Measurements from ENCODE around the gene USP10.

Gene USP10

GRCh38 chr16:84661418-84662060 is 38.3 kb upstream of the USP10 start:
- no peak for DNase-seq
- no peak overlapping the region for H2BK5ac ChIP-seq (ENCODE audit: low read length)
- no peak overlapping the region for H3K18ac ChIP-seq (ENCODE audit: low read length)
- H2AK5ac ChIP-seq (ENCODE audit: low read length) = no peak overlapping the region
- no peak overlapping the region for H2BK15ac ChIP-seq (replicated peaks; ENCODE audit: low read depth)
- no peaks in the 10 kb centered on the region for H3K4me1 ChIP-seq (ENCODE audit: control insufficient read depth, low read depth, low read length)
- no peak overlapping the region for H4K5ac ChIP-seq (ENCODE audit: low read length)
- H3K27ac ChIP-seq (ENCODE audit: low read depth, low read length) = no peak overlapping the region
- no peak overlapping the region for H3K4me3 ChIP-seq (ENCODE audit: low read length)
- H3K23ac ChIP-seq (ENCODE audit: low read length) = no peak overlapping the region
- H2BK120ac ChIP-seq (ENCODE audit: low read depth, low read length) = no peak overlapping the region
- H3K79me1 ChIP-seq (ENCODE audit: low read length) = no peaks in the 10 kb centered on the region
- H3K4me2 ChIP-seq (ENCODE audit: low read length) = no peak overlapping the region
- no peak overlapping the region for H3K4ac ChIP-seq (ENCODE audit: low read depth, low read length)
- no peak overlapping the region for H3K9ac ChIP-seq (ENCODE audit: low read length)
- H3K27me3 ChIP-seq (ENCODE audit: insufficient read depth, low read length, poor library complexity) = no peaks in the 10 kb centered on the region
- H3K79me2 ChIP-seq (ENCODE audit: control insufficient read depth, insufficient read depth, low read length) = no peaks in the 10 kb centered on the region
- peaks cover 4% of the 10 kb centered on the region for H3K36me3 ChIP-seq (ENCODE audit: control insufficient read depth, insufficient read depth, low read length)
- no peak overlapping the region for H4K8ac ChIP-seq (ENCODE audit: low read depth, low read length)
- no peak overlapping the region for H3K56ac ChIP-seq (ENCODE audit: low read length)
- WGBS (ENCODE audit: extremely low coverage, insufficient coverage, low lambda C conversion rate) = no CpG with 5 or more reads among the region's 51 CpGs

GRCh38 chr16:84662471-84662870 is 37.3 kb upstream of the USP10 start:
- no peaks in the 10 kb centered on the region for H3K79me1 ChIP-seq (ENCODE audit: low read length)
- H3K9ac ChIP-seq (ENCODE audit: low read length) = no peak overlapping the region
- H3K4me2 ChIP-seq (ENCODE audit: low read length) = no peak overlapping the region
- H3K4me3 ChIP-seq (ENCODE audit: low read length) = no peak overlapping the region
- no CpG with 5 or more reads among the region's 9 CpGs for WGBS (ENCODE audit: extremely low coverage, insufficient coverage, low lambda C conversion rate)
- H3K27me3 ChIP-seq (ENCODE audit: insufficient read depth, low read length, poor library complexity) = no peaks in the 10 kb centered on the region
- no peak overlapping the region for H3K18ac ChIP-seq (ENCODE audit: low read length)
- DNase-seq = no peak
- H3K36me3 ChIP-seq (ENCODE audit: control insufficient read depth, insufficient read depth, low read length) = peaks cover 2% of the 10 kb centered on the region
- no peak overlapping the region for H4K5ac ChIP-seq (ENCODE audit: low read length)
- no peak overlapping the region for H2AK5ac ChIP-seq (ENCODE audit: low read length)
- no peak overlapping the region for H2BK5ac ChIP-seq (ENCODE audit: low read length)
- no peak overlapping the region for H3K27ac ChIP-seq (ENCODE audit: low read depth, low read length)
- H4K8ac ChIP-seq (ENCODE audit: low read depth, low read length) = no peak overlapping the region
- H3K4me1 ChIP-seq (ENCODE audit: control insufficient read depth, low read depth, low read length) = no peaks in the 10 kb centered on the region
- no peak overlapping the region for H3K23ac ChIP-seq (ENCODE audit: low read length)
- H3K4ac ChIP-seq (ENCODE audit: low read depth, low read length) = no peak overlapping the region
- no peaks in the 10 kb centered on the region for H3K79me2 ChIP-seq (ENCODE audit: control insufficient read depth, insufficient read depth, low read length)
- no peak overlapping the region for H2BK120ac ChIP-seq (ENCODE audit: low read depth, low read length)
- no peak overlapping the region for H3K56ac ChIP-seq (ENCODE audit: low read length)
- H2BK15ac ChIP-seq (replicated peaks; ENCODE audit: low read depth) = no peak overlapping the region

GRCh38 chr16:84663433-84664101 is 36.2 kb upstream of the USP10 start:
- no peak overlapping the region for H2BK5ac ChIP-seq (ENCODE audit: low read length)
- no peak overlapping the region for H3K4me2 ChIP-seq (ENCODE audit: low read length)
- no peak overlapping the region for H4K8ac ChIP-seq (ENCODE audit: low read depth, low read length)
- no peaks in the 10 kb centered on the region for H3K4me1 ChIP-seq (ENCODE audit: control insufficient read depth, low read depth, low read length)
- H3K79me1 ChIP-seq (ENCODE audit: low read length) = no peaks in the 10 kb centered on the region
- no peaks in the 10 kb centered on the region for H3K27me3 ChIP-seq (ENCODE audit: insufficient read depth, low read length, poor library complexity)
- H4K5ac ChIP-seq (ENCODE audit: low read length) = no peak overlapping the region
- no peak overlapping the region for H2AK5ac ChIP-seq (ENCODE audit: low read length)
- H3K79me2 ChIP-seq (ENCODE audit: control insufficient read depth, insufficient read depth, low read length) = no peaks in the 10 kb centered on the region
- H3K18ac ChIP-seq (ENCODE audit: low read length) = no peak overlapping the region
- no peak overlapping the region for H3K9ac ChIP-seq (ENCODE audit: low read length)
- no peak overlapping the region for H3K27ac ChIP-seq (ENCODE audit: low read depth, low read length)
- H2BK120ac ChIP-seq (ENCODE audit: low read depth, low read length) = no peak overlapping the region
- no peak overlapping the region for H3K4me3 ChIP-seq (ENCODE audit: low read length)
- no peak overlapping the region for H3K23ac ChIP-seq (ENCODE audit: low read length)
- H2BK15ac ChIP-seq (replicated peaks; ENCODE audit: low read depth) = no peak overlapping the region
- no peak for DNase-seq
- no peak overlapping the region for H3K56ac ChIP-seq (ENCODE audit: low read length)
- no CpG with 5 or more reads among the region's 9 CpGs for WGBS (ENCODE audit: extremely low coverage, insufficient coverage, low lambda C conversion rate)
- peaks cover 2% of the 10 kb centered on the region for H3K36me3 ChIP-seq (ENCODE audit: control insufficient read depth, insufficient read depth, low read length)
- H3K4ac ChIP-seq (ENCODE audit: low read depth, low read length) = no peak overlapping the region

- H3K23ac ChIP-seq (ENCODE audit: low read length) = no peak overlapping the region
- no peak for DNase-seq
- no peak overlapping the region for H3K4me3 ChIP-seq (ENCODE audit: low read length)
- H2AK5ac ChIP-seq (ENCODE audit: low read length) = no peak overlapping the region
- no peak overlapping the region for H3K4ac ChIP-seq (ENCODE audit: low read depth, low read length)
- H4K8ac ChIP-seq (ENCODE audit: low read depth, low read length) = no peak overlapping the region
- no peaks in the 10 kb centered on the region for H3K4me1 ChIP-seq (ENCODE audit: control insufficient read depth, low read depth, low read length)
- H3K79me1 ChIP-seq (ENCODE audit: low read length) = no peaks in the 10 kb centered on the region
- no peak overlapping the region for H2BK120ac ChIP-seq (ENCODE audit: low read depth, low read length)
- no peak overlapping the region for H4K5ac ChIP-seq (ENCODE audit: low read length)
- H3K9ac ChIP-seq (ENCODE audit: low read length) = no peak overlapping the region
- no peak overlapping the region for H2BK15ac ChIP-seq (replicated peaks; ENCODE audit: low read depth)
- H2BK5ac ChIP-seq (ENCODE audit: low read length) = no peak overlapping the region
- H3K27ac ChIP-seq (ENCODE audit: low read depth, low read length) = no peak overlapping the region
- H3K4me2 ChIP-seq (ENCODE audit: low read length) = no peak overlapping the region
- WGBS (ENCODE audit: extremely low coverage, insufficient coverage, low lambda C conversion rate) = no CpG with 5 or more reads among the region's 2 CpGs
- H3K27me3 ChIP-seq (ENCODE audit: insufficient read depth, low read length, poor library complexity) = no peaks in the 10 kb centered on the region
- no peaks in the 10 kb centered on the region for H3K79me2 ChIP-seq (ENCODE audit: control insufficient read depth, insufficient read depth, low read length)
- H3K36me3 ChIP-seq (ENCODE audit: control insufficient read depth, insufficient read depth, low read length) = peaks cover 2% of the 10 kb centered on the region
- no peak overlapping the region for H3K56ac ChIP-seq (ENCODE audit: low read length)
- H3K18ac ChIP-seq (ENCODE audit: low read length) = no peak overlapping the region
Measured at GRCh38 chr16:84665359-84665758, 34.4 kb upstream of the USP10 start.

- Histone ChIP-seq H3K79me1 (ENCODE audit: low read length) (no peaks in the 10 kb centered on the region), H3K27me3 (ENCODE audit: insufficient read depth, low read length, poor library complexity) (no peaks in the 10 kb centered on the region), H2BK120ac (ENCODE audit: low read depth, low read length) (no peak overlapping the region), H3K23ac (ENCODE audit: low read length) (no peak overlapping the region), H3K9ac (ENCODE audit: low read length) (no peak overlapping the region), H3K56ac (ENCODE audit: low read length) (no peak overlapping the region), H3K36me3 (ENCODE audit: control insufficient read depth, insufficient read depth, low read length) (peaks cover 2% of the 10 kb centered on the region), H2AK5ac (ENCODE audit: low read length) (no peak overlapping the region), H3K4me1 (ENCODE audit: control insufficient read depth, low read depth, low read length) (no peaks in the 10 kb centered on the region), H3K27ac (ENCODE audit: low read depth, low read length) (no peak overlapping the region), H2BK5ac (ENCODE audit: low read length) (no peak overlapping the region), H4K8ac (ENCODE audit: low read depth, low read length) (no peak overlapping the region), H3K79me2 (ENCODE audit: control insufficient read depth, insufficient read depth, low read length) (no peaks in the 10 kb centered on the region), H3K18ac (ENCODE audit: low read length) (no peak overlapping the region), H3K4ac (ENCODE audit: low read depth, low read length) (no peak overlapping the region), H2BK15ac (replicated peaks; ENCODE audit: low read depth) (no peak overlapping the region), H3K4me2 (ENCODE audit: low read length) (no peak overlapping the region), H4K5ac (ENCODE audit: low read length) (no peak overlapping the region), H3K4me3 (ENCODE audit: low read length) (no peak overlapping the region)
- WGBS (ENCODE audit: extremely low coverage, insufficient coverage, low lambda C conversion rate) = no CpG with 5 or more reads among the region's 7 CpGs
- DNase-seq = no peak
Measured at GRCh38 chr16:84665843-84666242, 34.0 kb upstream of the USP10 start.

All from mesendoderm (in vitro differentiated cells).